WTC11 (cell line): ENCODE measurements around the gene LHX3. TPM values are rescaled to one million over a fixed set of nuclear protein-coding genes. Genes with fewer than 3 reads are reported as not detected.

Experiments used
- ATAC-seq: fragments of 200-7000 bp; cut with Tn5 transposase; 2 replicates; pipeline ENCODE4 v1.10.0; 2021; ENCODE audit warnings: mild to moderate bottlenecking, moderate library complexity
- CTCF ChIA-PET: fragments of 300-600 bp; sonication (Branson Sonifier 250); formaldehyde crosslinking; loops from one replicate; lab custom pipeline; 2021; ENCODE audit warnings: antibody characterized with exemption; lab: Charles Lee
- POLR2A ChIA-PET: fragments of 350-600 bp; sonication (Branson Sonifier 250); formaldehyde crosslinking; loops from one replicate; lab custom pipeline; 2021; ENCODE audit warnings: antibody characterized with exemption; lab: Charles Lee
- DNase-seq: peaks from one replicate; pipeline ENCODE4 v3.0.0; 2021; ENCODE audit warnings: low spot score
- H3K27ac Mint-ChIP-seq: 2 replicates; pipeline ENCODE4 v1.8.0; 2021; ENCODE audit warnings: mixed read lengths
- H3K27me3 Mint-ChIP-seq: 2 replicates; pipeline ENCODE4 v1.8.0; 2021; ENCODE audit warnings: low read depth, mild to moderate bottlenecking, moderate library complexity, mixed read lengths
- H3K36me3 Mint-ChIP-seq: 2 replicates; pipeline ENCODE4 v1.8.0; 2021; ENCODE audit warnings: mixed read lengths
- H3K4me1 Mint-ChIP-seq: 2 replicates; pipeline ENCODE4 v1.8.0; 2022; ENCODE audit warnings: mixed read lengths
- H3K4me3 Mint-ChIP-seq: 2 replicates; pipeline ENCODE4 v1.8.0; 2021; ENCODE audit warnings: mild to moderate bottlenecking, moderate library complexity, mixed read lengths
- H3K9me3 Mint-ChIP-seq: 2 replicates; pipeline ENCODE4 v1.8.0; 2021; ENCODE audit warnings: mixed read lengths
- AR ChIP-seq: fragments of 250-450 bp; sonication (Bioruptor Pico); IDR thresholded peaks from 2 replicates; pipeline ENCODE4 v1.9.0; 2021; ENCODE audit warnings: mild to moderate bottlenecking
- ATF1 ChIP-seq: sonication (generic); formaldehyde crosslinking; IDR thresholded peaks from 2 replicates; pipeline ENCODE4 v1.8.1; 2023; ENCODE audit warnings: mild to moderate bottlenecking, moderate library complexity, missing genetic modification reagents
- ATF3 ChIP-seq: sonication (generic); formaldehyde crosslinking; conservative IDR thresholded peaks from 2 replicates; pipeline ENCODE4 v1.8.1; 2022; ENCODE audit warnings: mild to moderate bottlenecking, missing genetic modification reagents
- CDX4 ChIP-seq: fragments of 250-450 bp; sonication (Bioruptor Pico); IDR thresholded peaks from 2 replicates; pipeline ENCODE4 v1.9.0; 2021; ENCODE audit warnings: moderate library complexity, mild to moderate bottlenecking, inconsistent platforms, borderline replicate concordance
- CREM ChIP-seq: sonication (generic); formaldehyde crosslinking; IDR thresholded peaks from 2 replicates; pipeline ENCODE4 v1.8.1; 2022; ENCODE audit warnings: mild to moderate bottlenecking, missing genetic modification reagents, moderate library complexity
- EMX1 ChIP-seq: fragments of 250-450 bp; sonication (Bioruptor Pico); IDR thresholded peaks from 2 replicates; pipeline ENCODE4 v1.8.0; 2021; ENCODE audit warnings: mild to moderate bottlenecking
- FOXK1 ChIP-seq: sonication (generic); formaldehyde crosslinking; IDR thresholded peaks from 2 replicates; pipeline ENCODE4 v1.8.0; 2022; ENCODE audit warnings: mild to moderate bottlenecking, moderate library complexity, missing genetic modification reagents
- NFYB ChIP-seq: sonication (generic); formaldehyde crosslinking; conservative IDR thresholded peaks from 2 replicates; pipeline ENCODE4 v1.8.0; 2022; ENCODE audit warnings: low read depth, missing genetic modification reagents
- OVOL2 ChIP-seq: fragments of 250-450 bp; sonication (Bioruptor Pico); IDR thresholded peaks from 2 replicates; pipeline ENCODE4 v1.9.0; 2021; ENCODE audit warnings: mild to moderate bottlenecking, borderline replicate concordance
- PRDM15 ChIP-seq: sonication (generic); formaldehyde crosslinking; IDR thresholded peaks from 2 replicates; pipeline ENCODE4 v1.8.0; 2022; ENCODE audit warnings: missing genetic modification reagents
- RELA ChIP-seq: sonication (generic); formaldehyde crosslinking; IDR thresholded peaks from 2 replicates; pipeline ENCODE4 v1.8.1; 2022; ENCODE audit warnings: missing genetic modification reagents, mild to moderate bottlenecking, borderline replicate concordance
- SMAD3 ChIP-seq: sonication (generic); formaldehyde crosslinking; IDR thresholded peaks from 2 replicates; pipeline ENCODE4 v1.8.0; 2022; ENCODE audit warnings: missing genetic modification reagents, mild to moderate bottlenecking, borderline replicate concordance
- STAT6 ChIP-seq: sonication (generic); formaldehyde crosslinking; conservative IDR thresholded peaks from 2 replicates; pipeline ENCODE4 v1.8.1; 2023; ENCODE audit warnings: mild to moderate bottlenecking, low read depth, missing genetic modification reagents, moderate library complexity
- TCF7 ChIP-seq: sonication (generic); formaldehyde crosslinking; IDR thresholded peaks from 2 replicates; pipeline ENCODE4 v1.8.0; 2022; ENCODE audit warnings: mild to moderate bottlenecking, low read depth, missing genetic modification reagents, moderate library complexity
- TEAD4 ChIP-seq: sonication (generic); formaldehyde crosslinking; IDR thresholded peaks from 2 replicates; pipeline ENCODE4 v1.8.0; 2022; ENCODE audit warnings: mild to moderate bottlenecking, missing genetic modification reagents
- TP53 ChIP-seq: sonication (generic); formaldehyde crosslinking; IDR thresholded peaks from 2 replicates; pipeline ENCODE4 v1.8.1; 2023; ENCODE audit warnings: mild to moderate bottlenecking, missing genetic modification reagents
- USF2 ChIP-seq: sonication (generic); formaldehyde crosslinking; IDR thresholded peaks from 2 replicates; pipeline ENCODE4 v1.8.1; 2023; ENCODE audit warnings: mild to moderate bottlenecking, missing genetic modification reagents, moderate library complexity
- ZBTB43 ChIP-seq: sonication (generic); formaldehyde crosslinking; IDR thresholded peaks from 2 replicates; pipeline ENCODE4 v1.8.1; 2023; ENCODE audit warnings: mild to moderate bottlenecking, missing genetic modification reagents
- ZNF263 ChIP-seq: sonication (generic); formaldehyde crosslinking; IDR thresholded peaks from 2 replicates; pipeline ENCODE4 v1.8.1; 2022; ENCODE audit warnings: low read depth, mild to moderate bottlenecking, moderate library complexity, missing genetic modification reagents
- ZNF423 ChIP-seq: fragments of 250-450 bp; sonication (Bioruptor Pico); IDR thresholded peaks from 2 replicates; pipeline ENCODE4 v2.1.2; 2022; ENCODE audit warnings: mild to moderate bottlenecking, moderate library complexity
- ZNF512 ChIP-seq: sonication (generic); formaldehyde crosslinking; IDR thresholded peaks from 2 replicates; pipeline ENCODE4 v1.8.1; 2022; ENCODE audit warnings: missing genetic modification reagents, borderline replicate concordance
- total RNA-seq: library from RNA; stranded (reverse); gene quantifications from 3 replicates; pipeline ENCODE4 v1.2.3, GENCODE V29; 2021

LHX3 gene
- total RNA-seq, 1 experiment from 2014 or later = not detected

GRCh38 chr9:136147890-136148714, 56.8 kb downstream of the LHX3 start:
- H3K27ac Mint-ChIP-seq = no peak overlapping the region
- peak; percentile 29 for DNase-seq
- TF ChIP-seq CDX4 (no peak), EMX1 (CRISPR knock-in tag) (no peak), USF2 (peak; percentile 25; the same call in 1 of the 2 replicates), TCF7 (no peak), OVOL2 (CRISPR knock-in tag) (no peak), PRDM15 (no peak), ATF3 (CRISPR knock-in tag) (no peak), ZNF512 (no peak), RELA (no peak), TP53 (CRISPR knock-in tag) (no peak), CREM (no peak), ZBTB43 (CRISPR knock-in tag) (no peak), STAT6 (CRISPR knock-in tag) (no peak), ZNF423 (CRISPR knock-in tag) (peak; percentile 68; the same call in 1 of the 2 replicates), AR (no peak), ZNF263 (no peak), NFYB (CRISPR knock-in tag) (no peak), FOXK1 (CRISPR knock-in tag) (no peak), TEAD4 (CRISPR knock-in tag) (no peak), SMAD3 (CRISPR knock-in tag) (no peak), ATF1 (CRISPR knock-in tag) (no peak)

More at GRCh38 chr9:136147890-136148714, 56.8 kb downstream of the LHX3 start:
- Mint-ChIP-seq H3K4me3 (no peak overlapping the region), H3K4me1 (peaks cover 18% of the 10 kb centered on the region), H3K36me3 (no peaks in the 10 kb centered on the region), H3K9me3 (no peaks in the 10 kb centered on the region), H3K27me3 (peaks cover 5% of the 10 kb centered on the region)
- ATAC-seq = peak; percentile 18; the same call in 1 of the 2 replicates
- ChIA-PET CTCF (interaction anchor here (0.6 to 2.4 kb wide), 6 partner anchors 9 to 66 kb away, joined by 3 to 11 read pairs (median 4); no protein-coding TSS in a partner anchor), POLR2A (no interaction called here)
